Measurements from ENCODE around the gene CD38. TPM values are rescaled to one million over a fixed set of nuclear protein-coding genes. Genes with fewer than 3 reads are reported as not detected.

The CD38 gene
- total and polyA plus RNA-seq, 8 donors: 0.99 to 38.4 (median 1.7) TPM

DNA sequence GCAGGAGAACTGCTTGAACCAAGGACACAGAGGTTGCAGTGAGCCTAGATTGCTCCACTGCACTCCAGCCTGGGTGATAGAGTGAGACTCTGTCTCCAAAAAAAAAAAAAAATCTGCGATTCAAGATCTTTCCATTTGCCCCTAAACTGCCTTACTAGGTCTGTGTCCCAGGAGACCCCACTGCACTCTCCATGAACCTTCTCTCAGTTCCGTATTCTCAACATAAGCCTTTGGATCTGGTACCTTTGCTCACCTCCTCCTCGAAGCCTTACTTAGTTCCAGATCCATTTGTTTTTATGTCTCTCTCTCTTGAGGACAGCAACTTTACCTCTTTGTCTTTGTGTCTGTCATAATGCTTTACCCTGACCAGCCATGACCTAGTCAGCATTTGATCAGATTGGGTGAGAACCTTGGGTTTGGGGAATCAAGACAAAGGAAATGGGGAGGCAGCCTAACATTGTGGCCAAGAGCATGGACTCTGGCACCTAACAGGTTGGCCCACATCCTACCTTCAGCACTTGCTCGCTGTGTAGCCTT lies 41.5 kb upstream of the CD38 start:
- TF ChIP-seq, protein P1, sequence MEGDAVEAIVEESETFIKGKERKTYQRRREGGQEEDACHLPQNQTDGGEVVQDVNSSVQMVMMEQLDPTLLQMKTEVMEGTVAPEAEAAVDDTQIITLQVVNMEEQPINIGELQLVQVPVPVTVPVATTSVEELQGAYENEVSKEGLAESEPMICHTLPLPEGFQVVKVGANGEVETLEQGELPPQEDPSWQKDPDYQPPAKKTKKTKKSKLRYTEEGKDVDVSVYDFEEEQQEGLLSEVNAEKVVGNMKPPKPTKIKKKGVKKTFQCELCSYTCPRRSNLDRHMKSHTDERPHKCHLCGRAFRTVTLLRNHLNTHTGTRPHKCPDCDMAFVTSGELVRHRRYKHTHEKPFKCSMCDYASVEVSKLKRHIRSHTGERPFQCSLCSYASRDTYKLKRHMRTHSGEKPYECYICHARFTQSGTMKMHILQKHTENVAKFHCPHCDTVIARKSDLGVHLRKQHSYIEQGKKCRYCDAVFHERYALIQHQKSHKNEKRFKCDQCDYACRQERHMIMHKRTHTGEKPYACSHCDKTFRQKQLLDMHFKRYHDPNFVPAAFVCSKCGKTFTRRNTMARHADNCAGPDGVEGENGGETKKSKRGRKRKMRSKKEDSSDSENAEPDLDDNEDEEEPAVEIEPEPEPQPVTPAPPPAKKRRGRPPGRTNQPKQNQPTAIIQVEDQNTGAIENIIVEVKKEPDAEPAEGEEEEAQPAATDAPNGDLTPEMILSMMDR (IDR thresholded peaks at IDR 0.05): no peak
- Histone ChIP-seq H3K9me3 (peaks cover 0 to 6% of the 10 kb centered on the region in 2 donors), H3K4me3 (no peak overlapping the region), H3K4me1 (no peaks in the 10 kb centered on the region), H3K36me3 (peaks cover 0 to 22% of the 10 kb centered on the region in 2 donors), H3K27me3 (no peaks in the 10 kb centered on the region), H3K27ac (no peak overlapping the region)
- intact Hi-C loops (cut with DNase I): no loop called here
- ATAC-seq: no peak
- no peak for DNase-seq

DNA sequence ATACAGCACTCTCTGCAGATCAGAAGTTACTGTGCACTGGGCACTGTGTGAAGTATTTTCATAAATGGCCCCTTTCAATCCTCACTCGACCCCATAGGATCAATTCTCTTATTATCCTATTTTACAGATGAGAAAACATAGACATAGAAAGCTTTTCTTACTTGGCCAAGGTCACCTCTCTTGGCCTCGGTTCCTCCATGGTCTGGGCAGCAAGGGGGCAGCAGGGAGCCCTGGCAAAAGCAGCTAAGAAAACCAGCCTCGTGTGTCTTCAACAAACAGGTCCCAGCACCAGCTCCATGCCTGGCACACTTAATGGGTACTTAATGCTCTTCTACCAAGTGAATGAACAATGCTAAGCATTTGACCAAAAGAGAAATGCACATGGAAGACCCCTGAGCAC lies 40.9 kb upstream of the CD38 start:
- H3K9me3 ChIP-seq: peaks cover 0 to 12% of the 10 kb centered on the region in 2 donors
- TF ChIP-seq, protein P1 (IDR thresholded peaks at IDR 0.05): no peak
- ATAC-seq: no peak
- H3K4me1 ChIP-seq: no peaks in the 10 kb centered on the region
- no peak overlapping the region for H3K27ac ChIP-seq
- H3K4me3 ChIP-seq: no peak overlapping the region
- H3K36me3 ChIP-seq: peaks cover 0 to 19% of the 10 kb centered on the region in 2 donors
- DNase-seq: peak in 1 of 4 donors; percentile 37
- intact Hi-C loops (cut with DNase I): no loop called here
- no peaks in the 10 kb centered on the region for H3K27me3 ChIP-seq

DNA sequence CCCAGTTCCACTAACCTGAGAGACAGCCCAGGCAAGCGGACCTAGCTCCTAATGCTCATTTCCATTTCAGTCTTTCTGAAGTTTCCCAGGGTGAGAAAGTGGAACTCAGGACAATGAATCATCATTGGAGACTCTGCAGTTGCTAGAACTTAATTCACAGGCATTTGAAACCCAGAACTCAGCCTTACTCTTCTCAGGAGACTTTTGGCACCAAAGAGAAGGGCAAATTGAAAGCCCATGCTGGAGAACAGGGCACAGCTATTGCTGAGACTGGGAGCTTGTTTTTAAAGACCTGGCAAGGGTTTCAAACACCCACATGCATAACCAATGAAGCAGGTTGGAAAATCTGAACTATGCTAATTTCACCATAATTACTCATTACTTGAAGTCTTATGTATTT lies 39.3 kb upstream of the CD38 start:
- H3K27ac ChIP-seq: no peak overlapping the region
- H3K27me3 ChIP-seq: no peaks in the 10 kb centered on the region
- H3K4me3 ChIP-seq: no peak overlapping the region
- TF ChIP-seq, protein P1 (IDR thresholded peaks at IDR 0.05): no peak
- no peaks in the 10 kb centered on the region for H3K4me1 ChIP-seq
- peaks cover 0 to 13% of the 10 kb centered on the region in 2 donors for H3K9me3 ChIP-seq
- ATAC-seq (no peak), DNase-seq (no peak)
- intact Hi-C loops (cut with DNase I): no loop called here
- H3K36me3 ChIP-seq: peaks cover 0 to 15% of the 10 kb centered on the region in 2 donors

DNA sequence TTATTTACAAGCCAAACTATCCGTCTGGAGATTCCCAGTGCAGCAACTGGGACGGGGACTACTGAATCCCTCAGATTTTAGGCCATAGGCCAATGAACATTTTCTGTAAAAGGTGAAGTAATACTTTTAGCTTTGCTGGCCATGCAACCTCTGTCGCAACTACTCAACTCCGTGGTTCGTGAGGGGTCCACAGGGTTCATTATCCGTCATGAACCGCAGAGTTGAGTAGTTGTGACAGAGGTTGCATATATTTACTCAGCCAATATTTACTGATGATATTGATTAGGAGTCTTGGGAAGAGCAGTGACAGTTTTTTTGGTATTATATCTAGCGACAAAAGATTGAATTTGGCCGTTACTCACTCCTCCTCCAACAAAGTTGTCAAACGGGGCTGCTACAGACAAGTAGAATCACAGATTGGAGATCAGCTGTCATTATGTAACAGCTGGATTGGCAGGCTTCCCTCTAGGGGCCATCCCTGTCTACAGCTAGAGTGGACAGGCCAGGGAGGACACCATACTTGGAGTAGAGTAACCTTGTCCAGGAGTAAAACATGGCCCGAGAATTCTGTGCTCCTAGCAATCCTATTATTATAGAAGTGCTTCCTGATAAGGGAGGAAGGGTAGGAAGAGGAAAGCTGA lies 37.2 kb upstream of the CD38 start:
- intact Hi-C loops (cut with DNase I): no loop called here
- H3K36me3 ChIP-seq: peaks cover 0 to 15% of the 10 kb centered on the region in 2 donors
- ATAC-seq (no peak), DNase-seq (no peak)
- no peaks in the 10 kb centered on the region for H3K27me3 ChIP-seq
- no peak overlapping the region for H3K27ac ChIP-seq
- peaks cover 0 to 13% of the 10 kb centered on the region in 2 donors for H3K9me3 ChIP-seq
- no peak overlapping the region for H3K4me3 ChIP-seq
- no peaks in the 10 kb centered on the region for H3K4me1 ChIP-seq
- TF ChIP-seq, protein P1 (IDR thresholded peaks at IDR 0.05): no peak

DNA sequence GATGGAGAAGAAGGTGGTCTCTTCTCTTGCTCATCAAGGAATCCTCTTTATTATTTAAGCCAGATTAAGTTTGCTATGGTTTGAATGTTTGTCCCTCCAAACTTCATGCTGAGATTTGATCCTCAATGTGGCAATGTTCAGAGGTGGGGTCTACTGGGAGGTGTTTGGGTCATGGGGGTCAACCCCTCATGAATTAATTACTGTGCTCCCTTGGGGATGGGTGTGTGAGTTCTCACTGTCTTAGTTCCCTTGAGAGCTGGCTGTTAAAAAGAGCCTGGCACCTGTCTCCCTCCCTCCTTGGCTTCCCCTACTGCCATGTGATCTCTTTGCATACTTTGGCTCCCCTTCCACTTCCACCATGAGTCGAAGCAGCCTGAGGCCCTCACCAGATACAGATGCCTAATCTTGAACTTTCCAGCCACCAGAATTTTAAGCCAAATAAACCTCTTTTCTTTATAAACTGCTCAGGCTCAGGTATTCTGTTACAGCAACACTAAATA lies 36.0 kb upstream of the CD38 start:
- no peaks in the 10 kb centered on the region for H3K27me3 ChIP-seq
- H3K4me1 ChIP-seq: no peaks in the 10 kb centered on the region
- ATAC-seq: no peak
- DNase-seq: no peak
- intact Hi-C loops (cut with DNase I): no loop called here
- no peak overlapping the region for H3K27ac ChIP-seq
- peaks cover 0 to 13% of the 10 kb centered on the region in 2 donors for H3K9me3 ChIP-seq
- peaks cover 0 to 10% of the 10 kb centered on the region in 2 donors for H3K36me3 ChIP-seq
- TF ChIP-seq, protein P1 (IDR thresholded peaks at IDR 0.05): no peak
- H3K4me3 ChIP-seq: no peak overlapping the region

Measured in left lung (tissue), 10 donors.